ENCODE measurements around the gene CD58. TPM values are rescaled to one million over a fixed set of nuclear protein-coding genes. Genes with fewer than 3 reads are reported as not detected.

The CD58 gene
- total and polyA plus RNA-seq, 9 of the 15 experiments (the other 6 are each of a cell fraction or from before 2014, with no cell fraction given) = 18.1 to 113 (median 37.4) TPM

GRCh38 chr1:116485071-116485735 is 85.6 kb downstream of the CD58 start (continued):
- peak; percentile 96 to 97 (median 97) for TF ChIP-seq CTCF (IDR thresholded peaks at IDR 0.05 in 2 of 3, conservative IDR thresholded peaks at IDR 0.05 in 1 of 3; ENCODE audit: insufficient read depth in 2 of 3, low read depth in 1 of 3, low read length in 3 of 3)
- TF ChIP-seq ZSCAN29 (IDR thresholded peaks at IDR 0.05) = peak; percentile 28; the same call in 1 of the 2 replicates
- no peak for TF ChIP-seq SUPT5H (IDR thresholded peaks at IDR 0.05)
- no peak for TF ChIP-seq ZNF449 (CRISPR knock-in tag; IDR thresholded peaks at IDR 0.05)
- TF ChIP-seq YY1 (IDR thresholded peaks at IDR 0.05; ENCODE audit: borderline replicate concordance in 1 of 3, control insufficient read depth in 1 of 3, extremely low read depth in 1 of 3, insufficient read depth in 3 of 3, insufficient read length in 1 of 3, insufficient replicate concordance in 2 of 3, low read depth in 1 of 3, low read length in 2 of 3) = peak in 2 of 3 experiments; percentile 52 to 59
- TF ChIP-seq KLF16 (IDR thresholded peaks at IDR 0.05) = peak; percentile 55; the same call in 1 of the 2 replicates
- no peak for TF ChIP-seq ATF3 (IDR thresholded peaks at IDR 0.05)
- no peak for TF ChIP-seq ATF3 (CRISPR knock-in tag; conservative IDR thresholded peaks at IDR 0.05)
- TF ChIP-seq CHAMP1 (IDR thresholded peaks at IDR 0.05) = no peak
- no peak for TF ChIP-seq CAMTA2 (CRISPR knock-in tag; conservative IDR thresholded peaks at IDR 0.05)
- TF ChIP-seq ZNF431 (CRISPR knock-in tag; IDR thresholded peaks at IDR 0.05) = no peak
- no peak for TF ChIP-seq ZNF778 (CRISPR knock-in tag; IDR thresholded peaks at IDR 0.05)
- peak; percentile 30; the same call in 1 of the 2 replicates for TF ChIP-seq MTA3 (IDR thresholded peaks at IDR 0.05; ENCODE audit: borderline replicate concordance)
- no peak for TF ChIP-seq ZNF609 (CRISPR knock-in tag; IDR thresholded peaks at IDR 0.05; ENCODE audit: borderline replicate concordance)
- no peak for TF ChIP-seq ZNF584 (CRISPR knock-in tag; IDR thresholded peaks at IDR 0.05; ENCODE audit: low read depth)
